ENCODE results near the gene ADRB2. TPM values are rescaled to one million over a fixed set of nuclear protein-coding genes. Genes with fewer than 3 reads are reported as not detected.

Gene ADRB2
- polyA plus RNA-seq, 1 experiment = 0.63 TPM

DNA sequence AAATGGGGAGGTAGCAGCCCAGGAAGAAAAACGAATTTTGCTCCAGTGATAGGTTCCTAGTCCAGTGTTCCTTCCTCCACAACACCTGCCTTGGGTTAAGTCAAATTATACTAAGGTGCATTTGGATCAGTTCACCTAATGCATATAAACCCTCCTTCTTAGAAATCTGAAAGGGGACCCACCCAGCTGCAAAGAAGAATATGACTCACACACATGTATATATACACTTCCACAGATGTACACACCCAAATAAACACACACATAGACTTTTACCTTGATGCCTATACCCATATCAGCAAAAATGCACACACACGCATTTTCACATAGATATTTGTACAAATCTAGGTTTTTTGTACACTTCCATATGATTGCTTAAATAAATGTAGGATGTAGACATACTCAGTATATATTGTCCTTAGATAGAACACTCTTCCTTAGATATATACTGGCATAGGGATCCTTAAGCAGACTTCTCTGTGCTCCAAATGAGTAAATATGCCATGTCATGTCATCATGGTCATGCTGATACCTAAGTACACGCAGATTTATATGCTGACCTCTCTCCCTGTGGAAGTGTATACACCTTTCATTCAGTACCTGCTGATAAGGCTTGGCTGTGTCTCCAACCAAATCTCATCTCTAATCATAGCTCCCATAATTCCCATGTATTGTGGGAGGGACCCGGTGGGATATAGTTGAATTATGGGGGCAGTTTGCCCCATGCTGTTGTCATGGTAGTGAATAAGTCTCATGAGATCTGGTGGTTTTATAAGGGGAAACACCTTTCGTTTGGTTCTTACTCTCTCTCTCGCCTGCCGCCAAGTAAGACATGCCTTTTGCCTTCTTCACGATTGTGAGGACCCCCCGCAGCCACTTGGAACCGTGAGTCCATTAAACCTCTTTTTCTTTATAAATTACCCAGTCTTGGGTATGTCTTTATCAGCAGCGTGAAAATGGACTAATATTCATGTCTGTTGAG lies 10.2 kb downstream of the ADRB2 start:
- no peaks in the 10 kb centered on the region for H3K9me3 ChIP-seq (ENCODE audit: control insufficient read depth, insufficient read depth, low read length)
- no peak overlapping the region for H3K27ac ChIP-seq (ENCODE audit: low read depth, low read length)
- no peak for DNase-seq (ENCODE audit: low read depth, low spot score)
- no peak for TF ChIP-seq CTCF (IDR thresholded peaks at IDR 0.05; ENCODE audit: low read depth, low read length)
- ChIA-PET POLR2A (no interaction called here), CTCF (interaction anchor here (1.2 kb wide), 1 partner anchor 121 kb away, joined by 7 read pairs; no protein-coding TSS in a partner anchor)
- no peaks in the 10 kb centered on the region for H3K27me3 ChIP-seq (ENCODE audit: control insufficient read depth, insufficient read depth, low read length)
- no peak overlapping the region for H3K4me3 ChIP-seq (ENCODE audit: low read depth, low read length)

GRCh38 chr5:148837383-148837782 lies 11.0 kb downstream of the ADRB2 start:
- H3K27me3 ChIP-seq (ENCODE audit: control insufficient read depth, insufficient read depth, low read length) = no peaks in the 10 kb centered on the region
- ChIA-PET CTCF (interaction anchor here (1.1 to 1.2 kb wide), 2 partner anchors 104 to 120 kb away, joined by 3 to 7 read pairs; no protein-coding TSS in a partner anchor), POLR2A (no interaction called here)
- no peak for DNase-seq (ENCODE audit: low read depth, low spot score)
- no peak overlapping the region for H3K27ac ChIP-seq (ENCODE audit: low read depth, low read length)
- no peak overlapping the region for H3K4me3 ChIP-seq (ENCODE audit: low read depth, low read length)
- no peaks in the 10 kb centered on the region for H3K9me3 ChIP-seq (ENCODE audit: control insufficient read depth, insufficient read depth, low read length)
- no peak for TF ChIP-seq CTCF (IDR thresholded peaks at IDR 0.05; ENCODE audit: low read depth, low read length)

GRCh38 chr5:148838357-148838756 lies 11.9 kb downstream of the ADRB2 start:
- no peaks in the 10 kb centered on the region for H3K27me3 ChIP-seq (ENCODE audit: control insufficient read depth, insufficient read depth, low read length)
- no peaks in the 10 kb centered on the region for H3K9me3 ChIP-seq (ENCODE audit: control insufficient read depth, insufficient read depth, low read length)
- no peak for TF ChIP-seq CTCF (IDR thresholded peaks at IDR 0.05; ENCODE audit: low read depth, low read length)
- ChIA-PET CTCF (interaction anchor here (1.1 kb wide), 1 partner anchor 105 kb away, joined by 3 read pairs; no protein-coding TSS in a partner anchor), POLR2A (no interaction called here)
- no peak for DNase-seq (ENCODE audit: low read depth, low spot score)
- H3K27ac ChIP-seq (ENCODE audit: low read depth, low read length) = no peak overlapping the region
- H3K4me3 ChIP-seq (ENCODE audit: low read depth, low read length) = no peak overlapping the region

DNA sequence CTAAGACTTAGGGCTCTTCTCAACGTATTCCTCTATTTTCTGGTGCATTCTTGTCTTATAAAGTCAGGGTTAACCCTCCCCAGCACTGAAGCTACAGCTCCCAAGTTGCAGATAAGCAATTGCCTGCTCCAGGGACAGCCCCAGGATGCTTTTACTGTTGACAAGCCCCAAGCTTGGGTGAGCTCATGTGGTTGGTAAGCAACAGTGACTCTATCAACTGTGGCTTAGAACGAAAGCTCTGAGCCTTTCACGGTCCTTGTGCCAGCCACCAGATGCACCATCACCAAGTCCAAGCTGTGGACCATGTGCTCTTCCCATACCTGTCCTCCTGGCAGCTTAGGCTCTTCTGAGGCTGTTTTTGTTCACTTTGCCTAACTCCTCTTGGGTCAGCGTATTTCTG lies 13.5 kb downstream of the ADRB2 start:
- Histone ChIP-seq H3K9me3 (ENCODE audit: control insufficient read depth, insufficient read depth, low read length) (no peaks in the 10 kb centered on the region), H3K4me3 (ENCODE audit: low read depth, low read length) (no peak overlapping the region), H3K27ac (ENCODE audit: low read depth, low read length) (no peak overlapping the region), H3K27me3 (ENCODE audit: control insufficient read depth, insufficient read depth, low read length) (no peaks in the 10 kb centered on the region)
- CTCF ChIA-PET = interaction anchor here (0.6 to 1.2 kb wide), 6 partner anchors 11 to 195 kb away, joined by 3 to 9 read pairs (median 4); no protein-coding TSS in a partner anchor
- POLR2A ChIA-PET = no interaction called here
- DNase-seq (ENCODE audit: low read depth, low spot score) = no peak
- TF ChIP-seq CTCF (IDR thresholded peaks at IDR 0.05; ENCODE audit: low read depth, low read length) = no peak

DNA sequence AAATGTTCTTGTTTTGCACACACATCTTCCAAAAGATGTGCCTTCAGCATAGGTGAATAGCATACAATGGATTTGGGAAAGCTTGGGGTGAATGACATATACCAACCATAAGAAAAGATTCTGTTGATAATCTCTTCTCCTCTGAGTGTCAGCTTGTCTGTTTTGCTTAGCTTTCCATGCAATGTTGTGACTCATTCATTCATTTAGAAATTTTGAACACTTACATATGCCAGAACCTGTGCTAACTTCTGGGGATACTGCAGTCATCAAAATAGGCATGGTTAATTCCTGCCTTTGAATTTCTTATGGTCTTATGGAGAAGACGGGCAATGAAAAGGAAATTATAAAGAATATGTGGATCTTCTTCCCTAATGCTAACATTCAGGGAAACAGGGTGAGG lies 14.1 kb downstream of the ADRB2 start:
- no peak overlapping the region for H3K27ac ChIP-seq (ENCODE audit: low read depth, low read length)
- ChIA-PET CTCF (interaction anchor here (0.6 to 1.2 kb wide), 3 partner anchors 12 to 117 kb away, joined by 3 to 5 read pairs (median 3); no protein-coding TSS in a partner anchor), POLR2A (no interaction called here)
- H3K9me3 ChIP-seq (ENCODE audit: control insufficient read depth, insufficient read depth, low read length) = no peaks in the 10 kb centered on the region
- H3K27me3 ChIP-seq (ENCODE audit: control insufficient read depth, insufficient read depth, low read length) = no peaks in the 10 kb centered on the region
- no peak for DNase-seq (ENCODE audit: low read depth, low spot score)
- no peak for TF ChIP-seq CTCF (IDR thresholded peaks at IDR 0.05; ENCODE audit: low read depth, low read length)
- no peak overlapping the region for H3K4me3 ChIP-seq (ENCODE audit: low read depth, low read length)

All from AG04450 (cell line).